ENCODE data around the gene BCLAF3.

- TF ChIP-seq, protein P1, sequence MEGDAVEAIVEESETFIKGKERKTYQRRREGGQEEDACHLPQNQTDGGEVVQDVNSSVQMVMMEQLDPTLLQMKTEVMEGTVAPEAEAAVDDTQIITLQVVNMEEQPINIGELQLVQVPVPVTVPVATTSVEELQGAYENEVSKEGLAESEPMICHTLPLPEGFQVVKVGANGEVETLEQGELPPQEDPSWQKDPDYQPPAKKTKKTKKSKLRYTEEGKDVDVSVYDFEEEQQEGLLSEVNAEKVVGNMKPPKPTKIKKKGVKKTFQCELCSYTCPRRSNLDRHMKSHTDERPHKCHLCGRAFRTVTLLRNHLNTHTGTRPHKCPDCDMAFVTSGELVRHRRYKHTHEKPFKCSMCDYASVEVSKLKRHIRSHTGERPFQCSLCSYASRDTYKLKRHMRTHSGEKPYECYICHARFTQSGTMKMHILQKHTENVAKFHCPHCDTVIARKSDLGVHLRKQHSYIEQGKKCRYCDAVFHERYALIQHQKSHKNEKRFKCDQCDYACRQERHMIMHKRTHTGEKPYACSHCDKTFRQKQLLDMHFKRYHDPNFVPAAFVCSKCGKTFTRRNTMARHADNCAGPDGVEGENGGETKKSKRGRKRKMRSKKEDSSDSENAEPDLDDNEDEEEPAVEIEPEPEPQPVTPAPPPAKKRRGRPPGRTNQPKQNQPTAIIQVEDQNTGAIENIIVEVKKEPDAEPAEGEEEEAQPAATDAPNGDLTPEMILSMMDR (IDR thresholded peaks at IDR 0.05), result peak in 1 of 5 experiments; percentile 2
- TF ChIP-seq POLR2A (IDR thresholded peaks at IDR 0.05), result no peak
These were observed 473 bp upstream of the BCLAF3 start for GRCh38 chrX:19991350-19991718.

All from tibial nerve (tissue), 3 donors.